ENCODE results near the gene UNC5B.

DNA sequence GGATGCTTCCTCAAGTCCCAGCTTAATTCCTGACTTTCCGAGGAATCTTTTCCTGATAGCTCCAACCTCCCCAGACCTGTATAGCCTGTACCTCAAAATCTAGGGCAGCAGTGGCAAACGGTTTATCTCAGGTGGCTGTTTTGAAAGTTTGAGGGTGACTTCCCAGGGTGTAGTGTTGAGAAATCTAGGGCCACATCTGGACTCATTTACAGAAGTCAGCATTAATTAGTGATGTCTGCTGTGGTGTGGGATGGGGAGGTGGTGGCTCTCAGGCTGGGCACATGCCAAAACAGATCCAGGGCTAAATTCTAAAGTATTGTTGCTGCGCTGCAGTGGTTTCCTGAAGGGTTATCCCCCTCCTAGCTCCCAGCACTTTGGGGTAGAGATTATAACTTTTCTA is 38.0 kb downstream of the UNC5B start:
- TF ChIP-seq, protein P1, sequence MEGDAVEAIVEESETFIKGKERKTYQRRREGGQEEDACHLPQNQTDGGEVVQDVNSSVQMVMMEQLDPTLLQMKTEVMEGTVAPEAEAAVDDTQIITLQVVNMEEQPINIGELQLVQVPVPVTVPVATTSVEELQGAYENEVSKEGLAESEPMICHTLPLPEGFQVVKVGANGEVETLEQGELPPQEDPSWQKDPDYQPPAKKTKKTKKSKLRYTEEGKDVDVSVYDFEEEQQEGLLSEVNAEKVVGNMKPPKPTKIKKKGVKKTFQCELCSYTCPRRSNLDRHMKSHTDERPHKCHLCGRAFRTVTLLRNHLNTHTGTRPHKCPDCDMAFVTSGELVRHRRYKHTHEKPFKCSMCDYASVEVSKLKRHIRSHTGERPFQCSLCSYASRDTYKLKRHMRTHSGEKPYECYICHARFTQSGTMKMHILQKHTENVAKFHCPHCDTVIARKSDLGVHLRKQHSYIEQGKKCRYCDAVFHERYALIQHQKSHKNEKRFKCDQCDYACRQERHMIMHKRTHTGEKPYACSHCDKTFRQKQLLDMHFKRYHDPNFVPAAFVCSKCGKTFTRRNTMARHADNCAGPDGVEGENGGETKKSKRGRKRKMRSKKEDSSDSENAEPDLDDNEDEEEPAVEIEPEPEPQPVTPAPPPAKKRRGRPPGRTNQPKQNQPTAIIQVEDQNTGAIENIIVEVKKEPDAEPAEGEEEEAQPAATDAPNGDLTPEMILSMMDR (IDR thresholded peaks at IDR 0.05 in 8 of 11, conservative IDR thresholded peaks at IDR 0.05 in 3 of 11): no peak
- TF ChIP-seq POLR2AphosphoS5 (IDR thresholded peaks at IDR 0.05): no peak
